ENCODE measurements around the gene PHKA1. TPM values are rescaled to one million over a fixed set of nuclear protein-coding genes. Genes with fewer than 3 reads are reported as not detected.

PHKA1 gene
- total RNA-seq, 4 donors from 2014 or later: 3.3 to 6.5 (median 4.4) TPM

- TF ChIP-seq, protein P1, sequence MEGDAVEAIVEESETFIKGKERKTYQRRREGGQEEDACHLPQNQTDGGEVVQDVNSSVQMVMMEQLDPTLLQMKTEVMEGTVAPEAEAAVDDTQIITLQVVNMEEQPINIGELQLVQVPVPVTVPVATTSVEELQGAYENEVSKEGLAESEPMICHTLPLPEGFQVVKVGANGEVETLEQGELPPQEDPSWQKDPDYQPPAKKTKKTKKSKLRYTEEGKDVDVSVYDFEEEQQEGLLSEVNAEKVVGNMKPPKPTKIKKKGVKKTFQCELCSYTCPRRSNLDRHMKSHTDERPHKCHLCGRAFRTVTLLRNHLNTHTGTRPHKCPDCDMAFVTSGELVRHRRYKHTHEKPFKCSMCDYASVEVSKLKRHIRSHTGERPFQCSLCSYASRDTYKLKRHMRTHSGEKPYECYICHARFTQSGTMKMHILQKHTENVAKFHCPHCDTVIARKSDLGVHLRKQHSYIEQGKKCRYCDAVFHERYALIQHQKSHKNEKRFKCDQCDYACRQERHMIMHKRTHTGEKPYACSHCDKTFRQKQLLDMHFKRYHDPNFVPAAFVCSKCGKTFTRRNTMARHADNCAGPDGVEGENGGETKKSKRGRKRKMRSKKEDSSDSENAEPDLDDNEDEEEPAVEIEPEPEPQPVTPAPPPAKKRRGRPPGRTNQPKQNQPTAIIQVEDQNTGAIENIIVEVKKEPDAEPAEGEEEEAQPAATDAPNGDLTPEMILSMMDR (IDR thresholded peaks at IDR 0.05; ENCODE audit: low read depth): no peak
These were observed 1.9 kb downstream of the PHKA1 start for GRCh38 chrX:72712094-72712755.

GRCh38 chrX:72705814-72706213 is 8.3 kb downstream of the PHKA1 start:
- TF ChIP-seq, protein P1 (IDR thresholded peaks at IDR 0.05; ENCODE audit: low read depth): no peak

DNA sequence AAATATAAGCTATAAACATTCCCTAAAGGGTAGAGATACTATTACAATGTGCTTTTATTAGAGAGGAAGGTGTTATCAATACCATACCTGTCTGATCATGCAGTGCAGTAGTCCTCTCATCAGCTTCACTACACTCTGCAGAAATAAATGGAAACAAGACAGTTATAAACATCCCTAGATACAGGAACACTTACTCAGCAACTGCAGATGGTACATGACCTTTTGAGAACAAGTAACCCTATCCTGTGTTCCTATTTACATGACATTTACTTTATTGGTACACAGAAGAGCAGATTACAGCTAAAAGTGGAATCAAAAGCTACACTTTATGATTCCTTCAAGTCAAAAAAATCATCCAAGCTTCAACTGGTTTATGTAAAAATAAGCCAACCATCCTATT is 9.0 kb downstream of the PHKA1 start:
- TF ChIP-seq, protein P1 (IDR thresholded peaks at IDR 0.05; ENCODE audit: low read depth): no peak

DNA sequence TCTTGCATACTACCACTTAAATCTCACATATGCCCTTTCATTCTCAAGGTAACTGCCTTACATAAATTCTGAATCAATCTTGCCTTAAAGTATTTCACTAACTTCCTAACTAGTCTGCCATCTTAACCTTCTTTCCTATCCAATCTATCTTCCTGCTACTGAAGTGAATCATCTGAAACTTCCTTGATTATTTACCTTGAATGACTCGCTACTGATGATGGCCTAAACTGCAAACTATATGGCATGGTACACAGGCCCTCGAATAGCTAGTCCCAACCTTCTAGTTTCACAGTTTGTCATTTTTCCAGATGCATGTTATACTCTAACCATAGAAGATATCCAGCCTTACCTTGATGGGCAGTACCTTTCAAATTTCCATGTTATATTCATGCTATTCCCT is 19.9 kb downstream of the PHKA1 start:
- TF ChIP-seq, protein P1 (IDR thresholded peaks at IDR 0.05; ENCODE audit: low read depth): no peak

DNA sequence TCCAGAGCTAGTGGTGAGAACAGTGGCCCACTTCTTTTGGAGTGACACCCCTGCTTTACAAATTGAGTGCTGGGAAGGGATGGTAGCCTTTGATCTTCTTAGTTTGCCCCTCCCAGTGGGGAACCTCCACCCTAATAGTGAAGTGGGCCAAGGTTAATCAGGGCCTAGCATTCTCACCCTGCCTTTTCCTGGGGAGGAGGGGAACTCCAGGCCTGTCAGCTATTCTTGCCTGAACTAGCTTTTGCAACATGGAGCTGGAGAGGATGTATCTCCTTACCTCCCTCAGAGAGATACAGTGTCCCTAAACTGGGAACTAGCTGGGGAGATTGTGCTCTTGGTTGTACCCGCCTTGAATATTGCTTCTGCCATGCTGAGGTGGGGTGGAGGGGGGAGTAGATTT is 20.6 kb downstream of the PHKA1 start:
- TF ChIP-seq, protein P1 (IDR thresholded peaks at IDR 0.05; ENCODE audit: low read depth): no peak

DNA sequence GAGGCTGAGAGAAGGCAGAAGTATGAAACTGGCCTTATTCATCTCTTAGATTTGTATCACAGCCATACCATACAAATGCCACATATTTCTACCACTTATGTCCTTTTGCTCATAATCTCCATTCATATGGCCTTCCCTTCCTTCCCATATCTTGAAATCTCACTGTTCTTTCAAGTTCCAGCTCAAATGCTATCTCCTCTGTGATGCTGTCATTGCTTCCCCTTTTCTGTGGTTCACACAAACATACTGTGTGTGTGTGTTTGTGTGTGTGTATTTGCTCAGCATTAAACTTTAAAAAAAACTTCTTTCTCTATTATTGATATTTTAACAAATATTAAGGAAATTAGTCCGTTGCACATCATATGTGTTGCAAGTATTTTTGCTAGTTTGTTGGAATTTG is 26.7 kb downstream of the PHKA1 start:
- TF ChIP-seq, protein P1 (IDR thresholded peaks at IDR 0.05; ENCODE audit: low read depth): no peak

DNA sequence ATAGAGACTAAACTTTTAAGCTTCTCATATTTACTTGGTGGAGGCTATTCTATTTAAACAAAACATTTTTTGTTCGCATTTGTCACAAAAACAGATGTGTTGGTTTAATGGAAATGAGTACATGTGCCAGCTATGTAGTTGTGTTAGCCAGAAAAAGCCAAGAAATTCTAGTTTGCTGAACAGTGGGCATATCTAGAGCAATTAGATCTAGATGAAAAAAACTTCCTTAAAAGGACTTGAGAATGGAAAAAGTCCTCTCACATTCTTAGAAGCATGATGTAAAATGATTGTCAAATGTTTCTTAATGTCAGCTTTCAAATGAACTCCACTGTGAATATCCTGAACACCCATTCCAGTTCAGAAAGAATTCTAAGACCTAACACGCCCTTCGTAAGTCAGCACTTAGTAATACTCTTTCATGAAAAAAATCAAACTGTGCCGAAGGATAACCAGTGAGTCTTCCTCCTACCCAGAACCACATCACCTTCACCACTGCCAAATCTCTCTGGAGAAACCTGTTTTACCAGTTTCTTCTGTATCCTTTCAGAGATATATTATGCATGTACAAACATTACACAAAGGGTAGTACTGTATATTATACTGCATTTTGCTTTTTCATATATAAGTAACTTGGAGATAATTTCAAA is 28.2 kb downstream of the PHKA1 start:
- TF ChIP-seq, protein P1 (IDR thresholded peaks at IDR 0.05; ENCODE audit: low read depth): no peak
